SK-N-SH (cell line): ENCODE measurements around the gene CD69. TPM values are rescaled to one million over a fixed set of nuclear protein-coding genes. Genes with fewer than 3 reads are reported as not detected.

ENCODE experiments used
- CTCF ChIA-PET: fragments of 300-600, 350-600 bp; formaldehyde crosslinking; extraction: SDS; loops from one replicate; lab custom pipeline; 2021; lab: Yijun Ruan, JAX
- POLR2A ChIA-PET: fragments of 350-600 bp; sonication (Branson Sonifier 250); formaldehyde crosslinking; extraction: SDS; loops from one replicate; lab custom pipeline; 2020; ENCODE audit warnings: antibody characterized with exemption, inconsistent platforms; lab: Yijun Ruan, JAX
- DNase-seq: peaks from one replicate; pipeline ENCODE4 v3.0.0; 2012
- H2AFZ ChIP-seq: fragments of 200-600 bp; sonication (generic); 2 replicates; pipeline ENCODE4 v1.8.1; 2016; ENCODE audit warnings: antibody characterized with exemption, mild to moderate bottlenecking, low read depth
- H3F3A ChIP-seq: fragments of 200-600 bp; sonication (generic); replicated peaks from 2 replicates; pipeline ENCODE3; 2016; ENCODE audit warnings: antibody characterized with exemption, mild to moderate bottlenecking; ENCODE audit not compliant: insufficient read depth
- H3K27ac ChIP-seq, 2 experiments: fragments of 200-500 bp in 1 of 2; fragments of 200-600 bp in 1 of 2; sonication (Bioruptor generic) in 1 of 2; sonication (generic), shearing (Covaris generic) in 1 of 2; 2 replicates each; pipeline versions ENCODE4 v1.5.1 to v1.6.1; 2014 to 2016; ENCODE audit warnings: low read depth in 2 of 2, inconsistent platforms in 1 of 2, low read length in 1 of 2, mild to moderate bottlenecking in 1 of 2, mixed read lengths in 1 of 2
- H3K27me3 ChIP-seq: fragments of 200-600 bp; sonication (generic), shearing (Covaris generic); 2 replicates; pipeline ENCODE4 v1.6.1; 2016; ENCODE audit warnings: mixed run types; ENCODE audit not compliant: insufficient read depth
- H3K36me3 ChIP-seq, 2 experiments: fragments of 200-500 bp in 1 of 2; fragments of 200-600 bp in 1 of 2; sonication (Bioruptor generic) in 1 of 2; sonication (generic) in 1 of 2; replicated peaks in 1 of 2; 2 replicates each; pipeline versions ENCODE3 to v1.5.1; 2014 to 2016; ENCODE audit warnings: low read length in 1 of 2, mild to moderate bottlenecking in 1 of 2; ENCODE audit not compliant: insufficient read depth in 2 of 2, control insufficient read depth in 1 of 2
- H3K4me1 ChIP-seq, 2 experiments: fragments of 200-500 bp in 1 of 2; fragments of 200-600 bp in 1 of 2; sonication (Bioruptor generic) in 1 of 2; sonication (generic), shearing (Covaris generic) in 1 of 2; 2 replicates each; pipeline versions ENCODE4 v1.5.1 to v1.6.1; 2014 to 2016; ENCODE audit warnings: low read depth in 1 of 2, low read length in 1 of 2, mixed run types in 1 of 2; ENCODE audit not compliant: insufficient read depth in 2 of 2, control insufficient read depth in 1 of 2
- H3K4me2 ChIP-seq: fragments of 200-600 bp; sonication (generic), shearing (Covaris generic); 2 replicates; pipeline ENCODE4 v1.6.1; 2017; ENCODE audit warnings: mixed run types
- H3K4me3 ChIP-seq, 2 experiments: fragments of 200-500 bp in 1 of 2; fragments of 200-600 bp in 1 of 2; sonication (Bioruptor generic) in 1 of 2; sonication (generic), shearing (Covaris generic) in 1 of 2; 2 replicates each; pipeline versions ENCODE4 v1.5.1 to v1.8.1; 2014 to 2016; ENCODE audit warnings: low read depth in 2 of 2, inconsistent platforms in 1 of 2, low read length in 1 of 2, mild to moderate bottlenecking in 1 of 2, mixed read lengths in 1 of 2, moderate library complexity in 1 of 2
- H3K79me2 ChIP-seq: fragments of 200-600 bp; sonication (generic); 2 replicates; pipeline ENCODE4 v1.8.1; 2017; ENCODE audit warnings: mild to moderate bottlenecking; ENCODE audit not compliant: insufficient read depth
- H3K9ac ChIP-seq: fragments of 200-600 bp; sonication (generic); 2 replicates; pipeline ENCODE4 v1.6.1; 2017; ENCODE audit warnings: mixed run types
- H3K9me2 ChIP-seq: fragments of 200-600 bp; sonication (generic); 2 replicates; pipeline ENCODE4 v1.6.1; 2017; ENCODE audit warnings: mixed run types
- H3K9me3 ChIP-seq: fragments of 200-600 bp; sonication (generic); 2 replicates; pipeline ENCODE4 v1.6.1; 2017; ENCODE audit warnings: mixed run types, mild to moderate bottlenecking, moderate library complexity
- H4K20me1 ChIP-seq: fragments of 200-600 bp; sonication (generic); 2 replicates; pipeline ENCODE4 v1.6.1; 2017; ENCODE audit warnings: mild to moderate bottlenecking, mixed run types; ENCODE audit not compliant: insufficient read depth
- EZH2phosphoT487 ChIP-seq: fragments of 200-600 bp; sonication (generic); IDR thresholded peaks from 2 replicates; pipeline ENCODE4 v1.6.1; 2017; ENCODE audit warnings: low read depth, mixed run types, mild to moderate bottlenecking, antibody characterized with exemption, moderate library complexity, borderline replicate concordance
- FOSL2 ChIP-seq: IDR thresholded peaks from 2 replicates; pipeline ENCODE4 v1.4.0; 2012; ENCODE audit warnings: low read depth, mild to moderate bottlenecking, moderate library complexity, borderline replicate concordance
- FOXJ3 ChIP-seq: sonication (generic); formaldehyde crosslinking; IDR thresholded peaks from 2 replicates; pipeline ENCODE4 v1.5.1; 2020; ENCODE audit warnings: mild to moderate bottlenecking, missing genetic modification reagents
- GABPA ChIP-seq: IDR thresholded peaks from 2 replicates; pipeline ENCODE4 v1.4.0; 2012; ENCODE audit warnings: low read depth, mild to moderate bottlenecking
- JUND ChIP-seq: IDR thresholded peaks from 2 replicates; pipeline ENCODE4 v1.4.0; 2012
- NRF1 ChIP-seq: IDR thresholded peaks from 2 replicates; pipeline ENCODE4 v1.6.1; 2012; ENCODE audit warnings: low read depth, mild to moderate bottlenecking, low read length
- TCF12 ChIP-seq: IDR thresholded peaks from 2 replicates; pipeline ENCODE4 v1.4.0; 2012
- TEAD4 ChIP-seq: IDR thresholded peaks from 2 replicates; pipeline ENCODE4 v1.4.0; 2012; ENCODE audit warnings: mild to moderate bottlenecking, borderline replicate concordance; ENCODE audit not compliant: insufficient read depth
- WGBS: methylation state at CpG from one replicate; pipeline ENCODE4 v1.1.6; 2017; ENCODE audit warnings: low lambda C conversion rate; 5-methylcytosine and 5-hydroxymethylcytosine counted together
- polyA plus RNA-seq, 3 experiments: library from polyadenylated mRNA; depleted of rRNA; stranded (reverse); fragments of >200 nt; gene quantifications; 2 replicates each; pipeline ENCODE4 v1.2.3, GENCODE V29; 2012
- TF ChIP-seq, protein P1 (sequence below): fragments of 150-350 bp; IDR thresholded peaks from 2 replicates; pipeline ENCODE4 v1.6.1; 2017; ENCODE audit warnings: antibody characterized with exemption, low read length, low read depth, borderline replicate concordance
- TF ChIP-seq, protein P2 (sequence below): IDR thresholded peaks from 2 replicates; pipeline ENCODE4 v1.6.1; 2012; ENCODE audit warnings: mild to moderate bottlenecking, low read depth, low read length, moderate library complexity
- TF ChIP-seq, protein P3 (sequence below): IDR thresholded peaks from 2 replicates; pipeline ENCODE4 v1.4.0; 2012; ENCODE audit warnings: low read depth
- TF ChIP-seq, protein P4 (sequence below): fragments of 200-600 bp; sonication (generic); IDR thresholded peaks from 2 replicates; pipeline ENCODE4 v1.6.1; 2017; ENCODE audit warnings: antibody characterized with exemption, mild to moderate bottlenecking, moderate library complexity

CD69 gene
- polyA plus RNA-seq, 1 of the 3 experiments (the other 2 are of a cell fraction), result not detected

DNA sequence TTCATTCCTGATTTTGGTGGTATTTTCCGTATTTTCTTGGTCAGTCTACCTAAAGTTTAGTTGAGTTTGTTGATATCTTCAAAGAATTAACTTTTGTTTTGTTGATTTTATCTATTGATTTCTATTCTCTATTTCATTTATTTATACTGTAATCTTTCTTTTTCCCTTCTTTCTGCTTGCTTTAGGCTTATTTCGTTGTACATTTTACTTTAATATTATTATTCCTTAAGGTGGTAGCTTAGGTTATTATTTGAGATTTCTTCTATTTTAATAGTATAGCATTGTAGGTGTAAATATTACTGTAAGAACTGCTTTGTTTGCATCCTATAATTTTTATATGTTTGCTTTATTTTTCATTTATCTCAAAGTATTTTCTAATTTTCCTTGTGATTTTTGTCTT is 45.2 kb upstream of the CD69 start:
- Histone ChIP-seq H3F3A (no peaks in the 10 kb centered on the region), H3K4me3 (no peak overlapping the region), H3K27ac (no peak overlapping the region), H3K9me2 (no peaks in the 10 kb centered on the region), H3K27me3 (no peaks in the 10 kb centered on the region; the same call in 1 of the 2 replicates), H3K4me1 (no peaks in the 10 kb centered on the region), H2AFZ (no peak overlapping the region), H4K20me1 (no peaks in the 10 kb centered on the region), H3K79me2 (no peaks in the 10 kb centered on the region), H3K9me3 (no peaks in the 10 kb centered on the region), H3K9ac (no peak overlapping the region), H3K36me3 (no peaks in the 10 kb centered on the region), H3K4me2 (no peak overlapping the region)
- TF ChIP-seq, protein P1, sequence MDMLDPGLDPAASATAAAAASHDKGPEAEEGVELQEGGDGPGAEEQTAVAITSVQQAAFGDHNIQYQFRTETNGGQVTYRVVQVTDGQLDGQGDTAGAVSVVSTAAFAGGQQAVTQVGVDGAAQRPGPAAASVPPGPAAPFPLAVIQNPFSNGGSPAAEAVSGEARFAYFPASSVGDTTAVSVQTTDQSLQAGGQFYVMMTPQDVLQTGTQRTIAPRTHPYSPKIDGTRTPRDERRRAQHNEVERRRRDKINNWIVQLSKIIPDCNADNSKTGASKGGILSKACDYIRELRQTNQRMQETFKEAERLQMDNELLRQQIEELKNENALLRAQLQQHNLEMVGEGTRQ, result no peak
- TF ChIP-seq FOXJ3 (CRISPR knock-in tag) (no peak), TCF12 (no peak), TEAD4 (no peak), EZH2phosphoT487 (no peak), FOSL2 (no peak)
- TF ChIP-seq, protein P2, sequence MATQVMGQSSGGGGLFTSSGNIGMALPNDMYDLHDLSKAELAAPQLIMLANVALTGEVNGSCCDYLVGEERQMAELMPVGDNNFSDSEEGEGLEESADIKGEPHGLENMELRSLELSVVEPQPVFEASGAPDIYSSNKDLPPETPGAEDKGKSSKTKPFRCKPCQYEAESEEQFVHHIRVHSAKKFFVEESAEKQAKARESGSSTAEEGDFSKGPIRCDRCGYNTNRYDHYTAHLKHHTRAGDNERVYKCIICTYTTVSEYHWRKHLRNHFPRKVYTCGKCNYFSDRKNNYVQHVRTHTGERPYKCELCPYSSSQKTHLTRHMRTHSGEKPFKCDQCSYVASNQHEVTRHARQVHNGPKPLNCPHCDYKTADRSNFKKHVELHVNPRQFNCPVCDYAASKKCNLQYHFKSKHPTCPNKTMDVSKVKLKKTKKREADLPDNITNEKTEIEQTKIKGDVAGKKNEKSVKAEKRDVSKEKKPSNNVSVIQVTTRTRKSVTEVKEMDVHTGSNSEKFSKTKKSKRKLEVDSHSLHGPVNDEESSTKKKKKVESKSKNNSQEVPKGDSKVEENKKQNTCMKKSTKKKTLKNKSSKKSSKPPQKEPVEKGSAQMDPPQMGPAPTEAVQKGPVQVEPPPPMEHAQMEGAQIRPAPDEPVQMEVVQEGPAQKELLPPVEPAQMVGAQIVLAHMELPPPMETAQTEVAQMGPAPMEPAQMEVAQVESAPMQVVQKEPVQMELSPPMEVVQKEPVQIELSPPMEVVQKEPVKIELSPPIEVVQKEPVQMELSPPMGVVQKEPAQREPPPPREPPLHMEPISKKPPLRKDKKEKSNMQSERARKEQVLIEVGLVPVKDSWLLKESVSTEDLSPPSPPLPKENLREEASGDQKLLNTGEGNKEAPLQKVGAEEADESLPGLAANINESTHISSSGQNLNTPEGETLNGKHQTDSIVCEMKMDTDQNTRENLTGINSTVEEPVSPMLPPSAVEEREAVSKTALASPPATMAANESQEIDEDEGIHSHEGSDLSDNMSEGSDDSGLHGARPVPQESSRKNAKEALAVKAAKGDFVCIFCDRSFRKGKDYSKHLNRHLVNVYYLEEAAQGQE, result no peak
- TF ChIP-seq, protein P3, sequence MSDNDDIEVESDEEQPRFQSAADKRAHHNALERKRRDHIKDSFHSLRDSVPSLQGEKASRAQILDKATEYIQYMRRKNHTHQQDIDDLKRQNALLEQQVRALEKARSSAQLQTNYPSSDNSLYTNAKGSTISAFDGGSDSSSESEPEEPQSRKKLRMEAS, result no peak
- TF ChIP-seq, protein P4, sequence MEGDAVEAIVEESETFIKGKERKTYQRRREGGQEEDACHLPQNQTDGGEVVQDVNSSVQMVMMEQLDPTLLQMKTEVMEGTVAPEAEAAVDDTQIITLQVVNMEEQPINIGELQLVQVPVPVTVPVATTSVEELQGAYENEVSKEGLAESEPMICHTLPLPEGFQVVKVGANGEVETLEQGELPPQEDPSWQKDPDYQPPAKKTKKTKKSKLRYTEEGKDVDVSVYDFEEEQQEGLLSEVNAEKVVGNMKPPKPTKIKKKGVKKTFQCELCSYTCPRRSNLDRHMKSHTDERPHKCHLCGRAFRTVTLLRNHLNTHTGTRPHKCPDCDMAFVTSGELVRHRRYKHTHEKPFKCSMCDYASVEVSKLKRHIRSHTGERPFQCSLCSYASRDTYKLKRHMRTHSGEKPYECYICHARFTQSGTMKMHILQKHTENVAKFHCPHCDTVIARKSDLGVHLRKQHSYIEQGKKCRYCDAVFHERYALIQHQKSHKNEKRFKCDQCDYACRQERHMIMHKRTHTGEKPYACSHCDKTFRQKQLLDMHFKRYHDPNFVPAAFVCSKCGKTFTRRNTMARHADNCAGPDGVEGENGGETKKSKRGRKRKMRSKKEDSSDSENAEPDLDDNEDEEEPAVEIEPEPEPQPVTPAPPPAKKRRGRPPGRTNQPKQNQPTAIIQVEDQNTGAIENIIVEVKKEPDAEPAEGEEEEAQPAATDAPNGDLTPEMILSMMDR, result no peak
- DNase-seq, result no peak
- ChIA-PET POLR2A (no interaction called here), CTCF (no interaction called here)
- 2% methylated on average over 2 of the region's 2 CpGs for WGBS

DNA sequence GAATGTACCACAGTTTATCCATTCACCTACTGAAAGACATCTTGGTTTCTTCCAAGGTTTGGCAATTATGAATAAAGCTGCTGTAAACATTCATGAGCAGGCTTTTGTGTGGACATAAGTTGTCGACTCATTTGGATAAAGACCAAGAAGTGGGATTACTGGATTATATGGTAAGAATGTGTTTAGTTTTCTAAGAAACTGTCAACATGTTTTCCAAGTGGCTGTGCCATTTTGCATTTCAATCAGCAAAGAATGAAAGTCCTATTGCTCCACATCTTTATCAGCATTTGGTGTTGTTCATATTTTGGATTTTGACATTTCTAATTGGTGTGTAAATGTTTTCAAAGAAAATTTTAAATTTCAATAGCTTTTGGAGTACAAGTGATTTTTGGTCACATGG is 39.3 kb upstream of the CD69 start:
- H3K79me2 ChIP-seq, result no peaks in the 10 kb centered on the region
- H3K36me3 ChIP-seq, result no peaks in the 10 kb centered on the region
- no peaks in the 10 kb centered on the region for H3K9me2 ChIP-seq
- no peak overlapping the region for H3K27ac ChIP-seq
- H4K20me1 ChIP-seq, result no peaks in the 10 kb centered on the region
- H3K9ac ChIP-seq, result no peak overlapping the region
- no peak overlapping the region for H3K4me2 ChIP-seq
- POLR2A ChIA-PET, result no interaction called here
- no peaks in the 10 kb centered on the region for H3K4me1 ChIP-seq
- no peak overlapping the region for H2AFZ ChIP-seq
- no peaks in the 10 kb centered on the region for H3F3A ChIP-seq
- CTCF ChIA-PET, result interaction anchor here (0.9 to 1.4 kb wide), 3 partner anchors 25 to 57 kb away, joined by 3 to 5 read pairs (median 4); no protein-coding TSS in a partner anchor
- TF ChIP-seq GABPA, result no peak
- no peak for TF ChIP-seq JUND
- no peak for TF ChIP-seq NRF1
- TF ChIP-seq, protein P1, result no peak
- no peak overlapping the region for H3K4me3 ChIP-seq
- DNase-seq, result no peak
- 0% methylated on average over 1 of the region's 1 CpG for WGBS
- H3K27me3 ChIP-seq, result no peaks in the 10 kb centered on the region; the same call in 1 of the 2 replicates
- H3K9me3 ChIP-seq, result no peaks in the 10 kb centered on the region
